GM12891 (cell line): ENCODE results near the gene DYSF.

Experiments
- POLR2A ChIP-seq: IDR thresholded peaks from 2 replicates; pipeline ENCODE4 v1.6.1; 2011; ENCODE audit warnings: low read depth, low read length, control low read depth
- POLR2AphosphoS5 ChIP-seq: IDR thresholded peaks from 2 replicates; pipeline ENCODE4 v1.6.1; 2011; ENCODE audit warnings: low read depth, low read length, control low read depth

- TF ChIP-seq POLR2A (no peak), POLR2AphosphoS5 (no peak)
These were observed 31.0 kb downstream of the DYSF start for GRCh38 chr2:71484354-71484753.
